Activated T-cell treated with anti-CD3 and anti-CD28 coated beads, Interleukin-2, amount 50 U/mL, for 24 hours (primary cell): ENCODE data around the gene DHX30.

Source experiments
- DNase-seq: peaks from one replicate; pipeline ENCODE4 v3.0.0-alpha.2; 2020
- H3K27ac Mint-ChIP-seq: 2 replicates; pipeline ENCODE4 v1.8.0; 2020; ENCODE audit warnings: mild to moderate bottlenecking, mixed read lengths
- H3K27me3 Mint-ChIP-seq: 2 replicates; pipeline ENCODE4 v1.8.0; 2020; ENCODE audit warnings: mixed read lengths
- H3K36me3 Mint-ChIP-seq: 2 replicates; pipeline ENCODE4 v1.8.0; 2020; ENCODE audit warnings: low read depth, mixed read lengths
- H3K4me1 Mint-ChIP-seq: 2 replicates; pipeline ENCODE4 v1.8.0; 2020; ENCODE audit warnings: low read depth, mixed read lengths
- H3K4me3 Mint-ChIP-seq: 2 replicates; pipeline ENCODE4 v1.8.0; 2020; ENCODE audit warnings: mild to moderate bottlenecking, moderate library complexity, mixed read lengths
- H3K9me3 Mint-ChIP-seq: 2 replicates; pipeline ENCODE4 v1.8.0; 2020; ENCODE audit warnings: mixed read lengths

DHX30 gene

DNA sequence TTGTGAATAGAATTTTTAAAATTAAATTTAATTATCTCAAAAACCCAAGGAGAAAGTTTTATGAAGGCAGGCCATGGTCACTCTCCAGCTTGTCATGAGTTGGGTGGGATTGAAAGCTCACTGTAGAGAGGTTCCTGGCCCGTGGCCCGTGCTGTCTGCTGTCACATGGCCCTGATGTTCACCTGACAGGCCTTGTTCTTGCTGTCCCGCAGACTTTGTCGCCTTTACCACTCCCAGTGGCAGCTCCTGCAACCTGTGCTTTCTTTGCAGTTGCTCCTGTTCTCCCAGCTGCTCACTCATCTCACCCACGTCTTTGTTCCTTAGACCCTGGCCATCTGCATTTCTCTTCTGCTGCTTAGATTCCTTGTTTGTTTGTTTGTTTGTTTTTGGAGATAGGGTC lies 35.6 kb downstream of the DHX30 start:
- H3K27me3 Mint-ChIP-seq: no peaks in the 10 kb centered on the region
- no peaks in the 10 kb centered on the region for H3K9me3 Mint-ChIP-seq
- H3K4me1 Mint-ChIP-seq: peaks cover 4% of the 10 kb centered on the region
- no peak overlapping the region for H3K4me3 Mint-ChIP-seq
- no peak for DNase-seq
- H3K27ac Mint-ChIP-seq: no peak overlapping the region
- H3K36me3 Mint-ChIP-seq: peaks cover 88% of the 10 kb centered on the region

DNA sequence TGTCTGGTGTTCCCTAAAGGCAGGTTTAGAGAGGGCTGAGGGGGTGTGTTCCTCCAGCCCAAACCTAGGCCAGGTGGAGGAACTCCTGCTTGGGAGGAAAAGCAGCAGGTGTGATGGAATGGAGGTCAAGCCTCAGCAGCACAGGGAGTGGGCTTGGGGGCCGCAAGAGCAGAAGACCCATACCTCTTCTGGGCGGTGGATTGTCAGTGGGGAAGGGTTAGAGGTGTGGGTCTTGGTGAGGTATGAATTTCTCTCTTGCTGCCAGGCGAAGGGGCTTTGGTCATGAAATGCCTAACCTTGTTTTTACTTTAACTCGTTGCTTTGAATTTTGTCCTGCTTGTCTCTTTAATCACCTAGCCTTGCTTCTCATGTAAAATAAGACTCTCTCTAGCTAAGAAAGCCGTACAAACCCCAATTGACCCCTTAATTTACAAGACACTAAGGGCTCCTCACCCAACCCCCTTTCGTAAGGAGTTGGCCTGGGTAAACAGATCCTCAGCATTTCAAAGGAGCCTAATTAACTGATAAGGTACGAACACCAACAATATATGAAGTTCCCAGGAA lies 38.9 kb downstream of the DHX30 start:
- H3K4me3 Mint-ChIP-seq: no peak overlapping the region
- no peak for DNase-seq
- H3K4me1 Mint-ChIP-seq: peaks cover 2% of the 10 kb centered on the region
- no peaks in the 10 kb centered on the region for H3K27me3 Mint-ChIP-seq
- no peaks in the 10 kb centered on the region for H3K9me3 Mint-ChIP-seq
- peaks cover 91% of the 10 kb centered on the region for H3K36me3 Mint-ChIP-seq
- H3K27ac Mint-ChIP-seq: peak overlapping the region; percentile 61

DNA sequence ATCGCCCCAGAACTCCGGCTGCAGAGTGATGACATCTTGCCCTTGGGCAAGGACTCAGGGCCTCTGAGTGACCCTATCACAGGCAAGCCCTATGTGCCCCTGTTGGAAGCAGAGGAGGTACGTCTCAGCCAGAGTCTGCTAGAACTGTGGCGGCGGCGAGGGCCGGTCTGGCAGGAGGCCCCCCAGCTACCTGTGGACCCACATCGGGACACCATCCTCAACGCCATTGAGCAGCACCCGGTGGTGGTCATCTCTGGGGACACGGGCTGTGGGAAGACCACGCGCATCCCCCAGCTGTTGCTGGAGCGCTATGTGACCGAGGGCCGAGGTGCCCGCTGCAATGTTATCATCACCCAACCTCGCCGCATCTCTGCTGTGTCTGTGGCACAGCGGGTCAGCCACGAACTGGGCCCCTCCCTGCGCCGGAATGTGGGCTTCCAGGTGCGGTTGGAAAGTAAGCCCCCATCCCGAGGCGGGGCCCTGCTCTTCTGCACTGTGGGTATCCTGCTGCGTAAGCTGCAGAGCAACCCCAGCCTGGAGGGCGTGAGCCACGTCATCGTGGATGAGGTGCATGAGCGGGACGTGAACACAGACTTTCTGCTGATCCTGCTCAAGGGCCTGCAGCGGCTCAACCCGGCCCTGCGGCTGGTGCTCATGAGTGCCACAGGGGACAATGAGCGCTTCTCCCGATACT lies 43.4 kb downstream of the DHX30 start:
- no peaks in the 10 kb centered on the region for H3K4me1 Mint-ChIP-seq

DNA sequence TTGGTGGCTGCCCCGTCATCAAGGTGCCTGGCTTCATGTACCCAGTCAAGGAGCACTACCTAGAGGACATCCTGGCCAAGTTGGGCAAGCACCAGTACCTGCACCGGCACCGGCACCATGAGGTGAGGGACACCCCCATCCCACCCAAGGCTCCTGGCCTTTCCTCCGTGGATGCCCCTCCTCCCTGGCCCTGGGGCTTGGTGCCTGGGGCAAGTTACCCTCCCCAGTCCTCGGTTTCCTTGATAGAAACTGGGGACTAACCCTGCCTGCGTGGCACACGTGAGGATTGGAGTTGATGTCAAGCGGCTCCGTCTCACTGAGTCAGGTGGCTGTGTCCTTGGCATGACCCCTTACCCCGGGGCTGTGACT lies 43.9 kb downstream of the DHX30 start:
- no peak for DNase-seq
- Mint-ChIP-seq H3K27ac (peak overlapping the region; percentile 14), H3K9me3 (no peaks in the 10 kb centered on the region), H3K27me3 (no peaks in the 10 kb centered on the region), H3K36me3 (peaks cover 99% of the 10 kb centered on the region), H3K4me3 (no peak overlapping the region), H3K4me1 (no peaks in the 10 kb centered on the region)

More for the DNA sequence above, 43.4 kb downstream of the DHX30 start:
- no peaks in the 10 kb centered on the region for H3K9me3 Mint-ChIP-seq
- peaks cover 100% of the 10 kb centered on the region for H3K36me3 Mint-ChIP-seq
- no peak for DNase-seq
- no peak overlapping the region for H3K27ac Mint-ChIP-seq
- no peak overlapping the region for H3K4me3 Mint-ChIP-seq
- no peaks in the 10 kb centered on the region for H3K27me3 Mint-ChIP-seq

DNA sequence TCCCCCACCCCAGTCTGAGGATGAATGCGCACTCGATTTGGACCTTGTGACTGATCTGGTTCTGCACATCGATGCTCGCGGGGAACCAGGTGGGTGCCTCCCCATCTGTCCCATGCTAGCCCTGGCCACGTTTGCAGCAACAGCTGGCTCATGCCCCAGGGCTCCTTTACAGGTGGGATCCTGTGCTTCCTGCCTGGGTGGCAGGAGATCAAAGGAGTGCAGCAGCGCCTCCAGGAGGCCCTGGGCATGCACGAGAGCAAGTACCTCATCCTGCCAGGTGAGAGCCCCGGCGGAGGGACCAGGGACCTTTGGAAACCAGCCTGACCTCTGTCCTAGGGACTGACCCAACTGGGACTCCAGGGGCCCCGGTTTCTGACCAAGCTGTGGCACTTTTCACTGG lies 44.3 kb downstream of the DHX30 start:
- no peaks in the 10 kb centered on the region for H3K4me1 Mint-ChIP-seq
- no peaks in the 10 kb centered on the region for H3K9me3 Mint-ChIP-seq
- DNase-seq: no peak
- H3K27ac Mint-ChIP-seq: peak overlapping the region; percentile 14
- H3K27me3 Mint-ChIP-seq: no peaks in the 10 kb centered on the region
- H3K4me3 Mint-ChIP-seq: no peak overlapping the region
- H3K36me3 Mint-ChIP-seq: peaks cover 99% of the 10 kb centered on the region

DNA sequence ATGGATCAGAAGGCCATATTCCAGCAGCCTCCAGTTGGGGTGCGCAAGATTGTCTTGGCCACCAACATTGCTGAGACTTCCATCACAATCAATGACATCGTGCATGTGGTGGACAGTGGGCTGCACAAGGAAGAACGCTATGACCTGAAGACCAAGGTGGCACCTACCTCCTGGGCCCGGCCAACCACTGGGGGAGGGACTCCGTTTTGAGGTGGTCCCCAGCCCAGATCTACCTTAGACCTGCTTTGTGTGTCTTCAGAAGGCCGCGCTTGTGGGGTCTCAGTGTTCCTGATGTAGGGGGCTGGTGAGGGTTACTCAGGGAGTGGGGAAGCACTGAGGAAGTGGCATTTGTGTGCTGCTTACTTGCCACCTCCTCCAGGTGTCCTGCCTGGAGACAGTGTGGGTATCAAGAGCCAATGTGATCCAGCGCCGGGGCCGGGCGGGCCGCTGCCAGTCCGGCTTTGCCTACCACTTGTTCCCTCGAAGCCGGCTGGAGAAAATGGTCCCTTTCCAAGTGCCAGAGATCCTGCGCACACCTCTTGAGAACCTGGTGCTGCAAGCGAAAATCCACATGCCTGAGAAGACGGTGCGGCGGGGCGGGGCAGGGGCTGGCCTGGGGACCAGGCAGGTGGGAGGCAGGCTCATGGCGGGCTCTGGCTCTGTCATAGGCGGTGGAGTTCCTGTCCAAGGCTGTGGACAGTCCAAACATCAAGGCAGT lies 45.0 kb downstream of the DHX30 start:
- no peaks in the 10 kb centered on the region for H3K27me3 Mint-ChIP-seq
- H3K36me3 Mint-ChIP-seq: peaks cover 98% of the 10 kb centered on the region
- DNase-seq: no peak
- no peak overlapping the region for H3K27ac Mint-ChIP-seq
- no peaks in the 10 kb centered on the region for H3K4me1 Mint-ChIP-seq
- H3K9me3 Mint-ChIP-seq: no peaks in the 10 kb centered on the region
- H3K4me3 Mint-ChIP-seq: no peak overlapping the region

DNA sequence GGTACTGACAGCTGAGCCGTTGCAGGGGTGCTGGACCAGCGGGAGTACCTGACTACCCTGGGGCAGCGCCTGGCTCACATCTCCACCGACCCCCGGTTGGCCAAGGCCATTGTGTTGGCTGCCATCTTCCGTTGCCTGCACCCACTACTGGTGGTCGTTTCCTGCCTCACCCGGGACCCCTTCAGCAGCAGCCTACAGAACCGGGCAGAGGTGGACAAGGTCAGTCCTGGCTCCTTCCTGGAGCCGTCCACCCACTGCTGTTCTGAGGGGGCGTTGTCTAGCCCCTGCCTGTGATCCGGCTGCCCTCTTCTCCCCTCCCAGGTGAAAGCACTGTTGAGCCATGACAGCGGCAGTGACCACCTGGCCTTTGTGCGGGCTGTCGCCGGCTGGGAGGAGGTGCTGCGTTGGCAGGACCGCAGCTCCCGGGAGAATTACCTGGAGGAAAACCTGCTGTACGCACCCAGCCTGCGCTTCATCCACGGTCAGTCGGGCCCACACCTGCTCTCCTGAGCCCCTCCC lies 45.7 kb downstream of the DHX30 start:
- no peaks in the 10 kb centered on the region for H3K4me1 Mint-ChIP-seq
- H3K27ac Mint-ChIP-seq: peak overlapping the region; percentile 75
- DNase-seq: no peak
- H3K4me3 Mint-ChIP-seq: no peak overlapping the region
- H3K27me3 Mint-ChIP-seq: no peaks in the 10 kb centered on the region
- no peaks in the 10 kb centered on the region for H3K9me3 Mint-ChIP-seq
- H3K36me3 Mint-ChIP-seq: peaks cover 94% of the 10 kb centered on the region

DNA sequence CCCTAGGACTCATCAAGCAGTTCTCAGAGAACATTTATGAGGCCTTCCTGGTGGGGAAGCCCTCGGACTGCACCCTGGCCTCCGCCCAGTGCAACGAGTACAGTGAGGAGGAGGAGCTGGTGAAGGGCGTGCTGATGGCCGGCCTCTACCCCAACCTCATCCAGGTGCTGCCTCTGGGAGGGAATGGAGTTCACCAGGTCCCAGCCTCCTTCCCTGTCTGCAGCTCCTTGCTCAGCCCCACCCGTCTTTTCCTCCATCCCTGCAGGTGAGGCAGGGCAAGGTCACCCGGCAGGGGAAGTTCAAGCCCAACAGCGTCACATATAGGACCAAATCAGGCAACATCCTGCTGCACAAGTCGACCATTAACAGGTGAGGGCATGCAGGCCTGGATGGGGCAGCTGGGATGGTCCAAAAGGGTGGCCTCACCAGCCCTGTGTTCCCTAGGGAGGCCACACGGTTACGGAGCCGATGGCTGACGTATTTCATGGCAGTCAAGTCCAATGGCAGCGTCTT lies 46.3 kb downstream of the DHX30 start:
- Mint-ChIP-seq H3K27ac (peak overlapping the region; percentile 75), H3K4me3 (no peak overlapping the region), H3K9me3 (no peaks in the 10 kb centered on the region), H3K27me3 (no peaks in the 10 kb centered on the region), H3K4me1 (no peaks in the 10 kb centered on the region), H3K36me3 (peaks cover 94% of the 10 kb centered on the region)
- DNase-seq: no peak

DNA sequence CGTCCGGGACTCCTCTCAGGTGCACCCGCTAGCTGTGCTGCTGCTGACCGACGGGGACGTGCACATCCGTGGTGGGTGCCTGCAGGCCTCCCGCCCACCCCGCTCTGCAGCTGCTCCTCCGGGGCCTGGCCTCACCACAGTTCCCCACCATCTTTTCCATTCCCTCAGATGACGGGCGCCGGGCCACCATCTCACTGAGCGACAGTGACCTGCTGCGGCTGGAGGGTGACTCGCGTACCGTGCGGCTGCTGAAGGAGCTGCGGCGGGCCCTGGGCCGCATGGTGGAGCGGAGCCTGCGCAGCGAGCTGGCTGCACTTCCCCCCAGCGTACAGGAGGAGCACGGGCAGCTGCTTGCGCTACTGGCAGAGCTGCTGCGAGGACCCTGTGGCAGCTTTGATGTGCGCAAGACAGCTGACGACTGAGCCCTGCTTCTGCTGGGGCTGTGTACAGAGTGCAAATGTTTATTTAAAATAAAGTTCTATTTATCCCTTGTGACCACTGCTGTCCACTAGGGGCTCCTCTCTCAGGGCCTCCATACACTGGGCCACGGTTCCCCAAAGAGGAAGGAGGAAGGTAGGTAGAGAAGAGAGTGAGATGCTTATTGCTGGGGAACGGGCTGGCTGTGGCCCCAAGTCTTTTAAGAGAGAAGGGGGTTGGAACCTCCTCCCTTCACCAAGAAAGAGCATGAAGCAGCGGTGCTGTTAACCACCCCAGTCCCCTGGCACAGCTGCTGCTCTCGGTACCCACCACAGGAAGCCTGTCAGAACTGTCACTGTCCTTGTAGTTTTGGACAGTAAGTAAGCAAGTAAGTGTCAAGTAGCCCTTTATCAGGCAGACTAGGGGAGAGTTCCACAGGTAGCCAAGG lies 47.0 kb downstream of the DHX30 start:
- Mint-ChIP-seq H3K4me1 (no peaks in the 10 kb centered on the region), H3K36me3 (peaks cover 92% of the 10 kb centered on the region), H3K27ac (peak overlapping the region; percentile 75), H3K4me3 (no peak overlapping the region), H3K27me3 (no peaks in the 10 kb centered on the region), H3K9me3 (no peaks in the 10 kb centered on the region)
- no peak for DNase-seq

DNA sequence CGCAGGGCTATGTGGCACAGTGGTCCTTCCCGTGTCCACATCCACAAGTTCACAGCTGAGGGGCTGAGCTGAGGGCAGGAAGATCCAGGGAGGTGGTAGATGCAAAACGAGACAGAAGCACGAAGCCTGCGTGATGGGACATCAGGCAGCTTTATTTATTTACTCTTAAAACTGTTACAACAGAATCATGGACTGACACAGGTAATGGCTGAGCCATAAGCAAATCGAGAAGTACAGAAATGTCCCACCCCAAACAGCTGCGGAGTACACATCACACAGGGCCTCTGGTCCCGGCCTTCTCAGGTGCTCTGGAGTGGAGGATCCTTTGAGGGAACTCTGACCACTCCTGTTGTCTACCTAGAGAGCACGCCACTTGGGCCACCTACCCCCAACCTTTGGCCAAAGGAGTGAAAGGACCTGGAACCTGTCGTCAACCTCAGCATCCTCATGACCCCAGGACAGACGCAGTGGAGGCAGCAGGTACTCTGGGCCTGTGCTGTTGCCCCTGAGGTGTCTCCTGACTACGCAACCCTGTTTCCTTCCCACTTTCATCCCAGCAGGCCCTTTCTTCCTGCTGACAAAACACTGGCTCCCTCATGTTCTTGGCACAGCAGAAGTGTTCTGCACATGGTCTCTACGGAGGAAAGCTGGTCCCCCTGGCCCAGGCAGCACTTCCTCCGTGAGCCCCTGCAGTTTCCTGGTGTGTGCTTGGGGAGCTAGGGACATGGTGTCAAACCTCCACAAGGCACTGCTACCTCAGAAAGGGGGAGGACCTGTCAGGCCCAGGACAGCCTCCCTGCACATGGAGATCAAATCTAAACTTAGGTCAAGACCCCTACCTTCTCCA lies 47.8 kb downstream of the DHX30 start:
- Mint-ChIP-seq H3K4me3 (no peak overlapping the region), H3K9me3 (no peaks in the 10 kb centered on the region), H3K27ac (peak overlapping the region; percentile 75), H3K4me1 (no peaks in the 10 kb centered on the region), H3K27me3 (no peaks in the 10 kb centered on the region), H3K36me3 (peaks cover 92% of the 10 kb centered on the region)
- DNase-seq: no peak

DNA sequence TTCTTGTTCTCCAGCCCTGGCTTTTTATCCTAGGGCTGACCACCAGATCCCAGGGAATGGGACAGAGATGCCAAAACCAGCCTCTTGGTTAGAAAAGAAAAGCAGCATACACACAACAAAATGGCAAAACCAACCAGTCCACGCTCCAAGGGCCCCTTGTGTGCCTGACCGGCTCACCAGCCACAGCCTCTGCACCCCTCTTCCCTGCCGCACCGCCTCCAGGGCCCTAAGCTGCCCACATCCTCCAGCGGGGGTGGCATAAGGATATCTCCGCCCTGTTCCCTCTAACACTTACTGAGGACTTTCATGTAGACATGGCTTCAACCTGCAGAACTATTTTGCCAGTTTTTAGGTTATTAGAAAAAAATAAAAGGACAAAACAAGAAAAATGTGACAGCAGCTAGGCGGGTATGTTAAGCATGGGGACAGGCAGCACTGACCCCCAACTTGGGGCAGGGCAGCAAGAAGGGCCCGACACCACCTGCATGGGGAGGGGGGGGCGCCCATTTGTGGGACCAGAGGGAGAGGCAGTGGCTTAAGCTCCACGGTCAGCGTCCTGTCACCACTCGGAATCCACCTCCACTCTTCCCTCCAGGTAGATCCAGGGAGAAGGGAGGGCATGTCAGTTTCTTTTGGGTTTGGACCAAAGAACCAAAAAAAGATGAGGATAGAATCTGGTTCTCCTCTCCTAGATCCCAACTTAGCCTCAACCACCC lies 49.1 kb downstream of the DHX30 start:
- no peak overlapping the region for H3K4me3 Mint-ChIP-seq
- peak overlapping the region; percentile 75 for H3K27ac Mint-ChIP-seq
- no peaks in the 10 kb centered on the region for H3K27me3 Mint-ChIP-seq
- H3K9me3 Mint-ChIP-seq: no peaks in the 10 kb centered on the region
- no peaks in the 10 kb centered on the region for H3K4me1 Mint-ChIP-seq
- peaks cover 86% of the 10 kb centered on the region for H3K36me3 Mint-ChIP-seq
- no peak for DNase-seq

DNA sequence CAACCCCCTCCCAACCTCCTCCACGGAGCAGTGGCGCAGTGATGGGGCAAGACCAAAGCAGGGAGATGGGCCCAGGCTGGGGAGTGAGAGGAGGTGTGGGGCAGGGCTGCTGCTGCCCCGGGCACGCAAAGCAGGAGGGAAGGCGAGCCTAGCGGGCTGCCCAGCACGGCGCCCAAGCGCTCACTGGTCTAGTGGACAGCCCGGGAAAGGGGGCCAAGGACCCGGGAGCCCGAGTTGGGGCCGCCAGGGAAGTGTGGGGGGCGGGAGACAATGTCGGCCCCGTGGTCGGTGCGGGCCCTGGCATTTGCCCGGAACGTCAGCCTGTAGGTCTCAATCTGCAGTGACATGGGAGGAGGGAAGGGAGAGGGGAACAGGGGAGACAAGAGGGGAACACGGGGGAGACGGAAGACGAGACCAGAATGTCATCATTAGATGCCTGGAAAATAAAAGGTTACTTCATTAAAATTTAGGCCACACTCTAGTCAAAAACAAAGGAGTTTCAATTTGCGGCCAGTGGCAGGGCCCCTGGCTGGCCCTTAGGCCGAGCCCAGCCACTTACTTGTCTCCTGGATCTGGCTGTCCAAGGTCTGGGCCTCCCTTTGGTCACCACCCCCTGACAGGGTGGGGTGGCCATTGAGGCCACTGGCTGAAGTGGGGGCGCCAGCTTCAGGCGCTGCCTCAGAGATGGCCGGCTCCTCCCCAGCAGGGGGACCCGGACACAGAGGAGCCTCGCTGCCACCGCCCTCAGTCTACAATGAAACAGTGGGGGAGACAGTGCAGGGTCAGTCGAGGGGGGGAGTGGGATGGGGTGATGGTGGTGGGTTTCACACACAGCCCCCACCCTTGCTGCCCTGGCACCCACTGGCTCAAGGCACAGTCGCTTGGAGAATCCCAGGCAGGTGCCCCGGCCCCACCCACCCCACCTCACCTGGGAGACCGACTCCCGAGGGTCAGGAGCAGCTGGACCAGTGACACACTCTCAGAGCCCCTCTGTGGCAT lies 50.0 kb downstream of the DHX30 start:
- Mint-ChIP-seq H3K9me3 (no peaks in the 10 kb centered on the region), H3K36me3 (peaks cover 82% of the 10 kb centered on the region), H3K27ac (peak overlapping the region; percentile 75), H3K4me1 (no peaks in the 10 kb centered on the region), H3K27me3 (no peaks in the 10 kb centered on the region), H3K4me3 (no peak overlapping the region)
- DNase-seq: no peak
